Sigmoid colon (tissue), 7 donors: ENCODE results near the gene ANXA3. TPM values are rescaled to one million over a fixed set of nuclear protein-coding genes. Genes with fewer than 3 reads are reported as not detected.

ENCODE experiments used
- DNase-seq: peaks from one replicate; pipeline ENCODE4 v3.0.0-alpha.2; 2019
- H3K27ac ChIP-seq, 4 donors: fragments of 200-600 bp; sonication (generic); one replicate each; pipeline ENCODE4 v1.5.1; 2016 to 2019; ENCODE audit warnings: mild to moderate bottlenecking in 1 of 4
- H3K27me3 ChIP-seq, 3 donors: fragments of 200-600 bp; sonication (generic); one replicate each; pipeline ENCODE4 v1.5.1; 2019; ENCODE audit warnings: mild to moderate bottlenecking in 1 of 3
- H3K36me3 ChIP-seq, 4 donors: fragments of 200-600 bp; sonication (generic); one replicate each; pipeline ENCODE4 v1.5.1; 2016 to 2019
- H3K4me1 ChIP-seq, 4 donors: fragments of 200-600 bp; sonication (generic); one replicate each; pipeline ENCODE4 v1.5.1; 2017 to 2019
- H3K4me3 ChIP-seq, 4 donors: fragments of 200-600 bp; sonication (generic); one replicate each; pipeline ENCODE4 v1.5.1; 2017 to 2019; ENCODE audit warnings: mild to moderate bottlenecking in 2 of 4, moderate library complexity in 1 of 4
- H3K9me3 ChIP-seq, 4 donors: fragments of 200-600 bp in 3 of 4; sonication (generic) in 3 of 4; one replicate each; pipeline versions ENCODE4 v1.5.1 to v1.6.1; 2013 to 2019
- EP300 ChIP-seq, 4 donors: sonication (generic); formaldehyde crosslinking; IDR thresholded peaks; one replicate each; pipeline ENCODE4 v1.6.1; 2017; ENCODE audit warnings: antibody characterized with exemption in 4 of 4
- POLR2A ChIP-seq, 2 donors: fragments of 450-650 bp; IDR thresholded peaks; one replicate each; pipeline ENCODE4 v1.6.1; 2016; ENCODE audit warnings: antibody characterized with exemption in 2 of 2, mild to moderate bottlenecking in 2 of 2, moderate library complexity in 2 of 2
- POLR2AphosphoS5 ChIP-seq, 4 donors: sonication (generic); formaldehyde crosslinking; IDR thresholded peaks; one replicate each; pipeline ENCODE4 v1.6.1; 2017; ENCODE audit warnings: antibody characterized with exemption in 4 of 4
- WGBS, 2 donors: extraction: QIAGEN DNeasy Blood & Tissue Kit; methylation state at CpG; one replicate each; pipeline ENCODE4 v1.1.7; 2013; 5-methylcytosine and 5-hydroxymethylcytosine counted together
- intact Hi-C: fragments of 100-400 bp; cut with DNase I; formaldehyde crosslinking; loops from one replicate; pipeline ENCODE4 v1.15.1; 2023
- polyA plus RNA-seq, 3 donors: library from polyadenylated mRNA; stranded (reverse); fragments of 200-250 nt; gene quantifications; one replicate each; pipeline ENCODE4 v1.2.3, GENCODE V29; 2013
- total RNA-seq, 4 donors: library from RNA; depleted of rRNA; stranded (reverse); fragments of >200 nt; gene quantifications; one replicate each; pipeline ENCODE4 v1.1.0, GENCODE V29; 2016
- TF ChIP-seq, protein P1 (sequence below), 4 experiments: fragments of 450-650 bp in 3 of 4; fragments of 200-600 bp in 1 of 4; IDR thresholded peaks; one replicate each; pipeline ENCODE4 v1.5.1; 2016 to 2019; ENCODE audit warnings: antibody characterized with exemption in 4 of 4, mild to moderate bottlenecking in 3 of 4, moderate library complexity in 2 of 4
- donor health status: healthy with polysubstance abuse.
- donor health status: Bipolar disorder and iron deficiency.
- donor health status: healthy.

The ANXA3 gene
- total and polyA plus RNA-seq, 7 donors, result 17.8 to 109 (median 46.4) TPM

DNA sequence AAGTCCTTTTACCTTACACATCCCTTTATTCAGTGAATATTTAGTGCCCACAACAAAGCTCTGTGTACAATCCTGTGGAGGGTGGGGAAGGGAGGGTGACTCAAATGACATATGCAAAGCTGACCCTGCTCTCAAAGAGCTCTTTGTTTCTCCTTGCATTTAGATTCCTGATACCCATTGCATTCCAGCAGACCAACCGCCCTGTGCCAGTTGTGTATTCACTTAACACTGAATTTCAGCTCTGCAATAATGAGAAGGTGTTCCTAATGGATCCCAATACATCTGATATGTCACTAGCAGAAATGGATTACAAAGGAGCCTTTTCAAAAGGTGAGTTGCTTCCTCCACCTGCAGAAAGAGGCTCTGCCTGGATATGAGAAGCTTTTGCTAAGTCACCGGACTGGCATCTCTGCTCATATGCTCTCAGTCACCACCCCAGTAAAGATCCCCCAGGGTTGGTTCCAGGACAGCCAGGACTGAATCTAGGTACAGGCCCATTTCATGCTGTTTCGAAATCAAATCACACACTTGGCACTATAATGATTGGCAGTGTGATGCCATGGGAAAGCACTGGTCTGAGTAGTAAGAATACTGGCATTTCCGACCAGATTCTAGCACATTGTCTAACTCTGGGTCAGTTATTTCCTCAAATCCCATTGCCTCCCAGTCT is 17.1 kb upstream of the ANXA3 start:
- intact Hi-C loops, result no loop called here
- Histone ChIP-seq H3K36me3 (peaks cover 0 to 6% (median 0%) of the 10 kb centered on the region in 4 donors), H3K27me3 (no peaks in the 10 kb centered on the region), H3K4me1 (no peaks in the 10 kb centered on the region), H3K9me3 (no peaks in the 10 kb centered on the region), H3K27ac (no peak overlapping the region), H3K4me3 (no peak overlapping the region)
- TF ChIP-seq EP300 (IDR thresholded peaks at IDR 0.05) (no peak), POLR2A (IDR thresholded peaks at IDR 0.05) (no peak), POLR2AphosphoS5 (IDR thresholded peaks at IDR 0.05) (no peak)
- TF ChIP-seq, protein P1, sequence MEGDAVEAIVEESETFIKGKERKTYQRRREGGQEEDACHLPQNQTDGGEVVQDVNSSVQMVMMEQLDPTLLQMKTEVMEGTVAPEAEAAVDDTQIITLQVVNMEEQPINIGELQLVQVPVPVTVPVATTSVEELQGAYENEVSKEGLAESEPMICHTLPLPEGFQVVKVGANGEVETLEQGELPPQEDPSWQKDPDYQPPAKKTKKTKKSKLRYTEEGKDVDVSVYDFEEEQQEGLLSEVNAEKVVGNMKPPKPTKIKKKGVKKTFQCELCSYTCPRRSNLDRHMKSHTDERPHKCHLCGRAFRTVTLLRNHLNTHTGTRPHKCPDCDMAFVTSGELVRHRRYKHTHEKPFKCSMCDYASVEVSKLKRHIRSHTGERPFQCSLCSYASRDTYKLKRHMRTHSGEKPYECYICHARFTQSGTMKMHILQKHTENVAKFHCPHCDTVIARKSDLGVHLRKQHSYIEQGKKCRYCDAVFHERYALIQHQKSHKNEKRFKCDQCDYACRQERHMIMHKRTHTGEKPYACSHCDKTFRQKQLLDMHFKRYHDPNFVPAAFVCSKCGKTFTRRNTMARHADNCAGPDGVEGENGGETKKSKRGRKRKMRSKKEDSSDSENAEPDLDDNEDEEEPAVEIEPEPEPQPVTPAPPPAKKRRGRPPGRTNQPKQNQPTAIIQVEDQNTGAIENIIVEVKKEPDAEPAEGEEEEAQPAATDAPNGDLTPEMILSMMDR (IDR thresholded peaks at IDR 0.05), result no peak
- 68 to 85% methylated on average over 4 of the region's 4 CpGs for WGBS, 2 donors
- no peak for DNase-seq

DNA sequence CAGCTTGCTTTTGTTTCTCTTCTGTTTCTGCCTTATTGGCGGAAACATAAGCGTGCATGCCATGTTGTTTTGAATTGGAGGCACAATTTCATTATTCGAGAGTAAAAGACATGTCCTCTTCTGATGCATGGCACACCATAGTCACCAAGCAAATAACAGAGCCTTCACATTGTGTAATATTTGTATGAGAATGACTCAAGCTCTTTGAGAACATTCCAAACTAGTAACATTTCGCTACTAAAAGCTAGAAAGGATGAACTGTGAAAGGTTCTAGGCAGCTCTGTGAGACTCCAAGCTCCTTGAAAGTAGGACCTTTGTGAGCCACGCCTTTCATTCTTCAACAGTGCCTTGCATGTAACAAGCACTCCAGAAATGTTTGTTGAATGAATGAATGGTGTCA is 9.2 kb upstream of the ANXA3 start:
- intact Hi-C loops, result no loop called here
- no peak overlapping the region for H3K27ac ChIP-seq
- WGBS, 2 donors, result 73 to 94% methylated on average over 5 of the region's 5 CpGs
- H3K4me3 ChIP-seq, result no peak overlapping the region
- no peak for DNase-seq
- H3K27me3 ChIP-seq, result no peaks in the 10 kb centered on the region
- H3K36me3 ChIP-seq, result no peaks in the 10 kb centered on the region
- TF ChIP-seq EP300 (IDR thresholded peaks at IDR 0.05) (no peak), POLR2A (IDR thresholded peaks at IDR 0.05) (no peak), POLR2AphosphoS5 (IDR thresholded peaks at IDR 0.05) (no peak)
- TF ChIP-seq, protein P1 (IDR thresholded peaks at IDR 0.05), result no peak
- peaks cover 0 to 14% (median 9%) of the 10 kb centered on the region in 4 donors for H3K4me1 ChIP-seq
- no peaks in the 10 kb centered on the region for H3K9me3 ChIP-seq

DNA sequence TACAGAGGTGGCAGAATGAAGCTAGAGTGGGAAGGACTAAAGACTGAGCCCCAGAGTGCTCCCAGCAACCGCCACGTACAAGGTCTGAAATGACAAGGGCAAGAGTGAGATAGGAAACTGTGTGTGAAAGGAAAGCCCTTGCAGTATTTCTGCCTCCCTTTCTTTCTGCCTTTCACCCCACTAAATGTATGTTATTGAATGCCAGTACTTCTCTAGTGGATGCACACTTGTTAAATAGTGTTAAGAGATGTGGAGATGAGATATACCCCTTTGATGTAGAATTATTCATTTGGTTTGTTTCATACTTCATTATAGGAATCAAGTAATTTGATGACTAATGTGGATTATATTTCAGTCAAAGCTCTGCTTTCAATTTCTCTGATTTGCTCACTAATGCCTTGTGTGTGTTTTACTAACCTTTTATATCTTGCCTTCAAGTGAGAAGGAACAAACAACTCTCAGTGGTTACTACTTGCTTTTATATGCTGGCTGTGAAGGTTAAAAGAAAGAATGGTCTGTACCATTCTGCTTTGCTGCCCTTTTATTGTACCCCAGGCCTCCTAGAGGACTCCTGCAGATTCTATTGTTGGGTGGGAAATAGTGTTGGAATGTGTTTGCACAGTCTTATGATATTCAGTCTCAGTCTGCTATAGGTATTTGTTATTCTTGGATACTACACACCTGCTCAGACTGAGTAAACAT is 8.0 kb upstream of the ANXA3 start:
- WGBS, 2 donors, result 90 to 92% methylated on average over 2 of the region's 2 CpGs
- Histone ChIP-seq H3K4me3 (no peak overlapping the region), H3K27ac (peak overlapping the region in 1 of 4 donors; percentile 9), H3K9me3 (no peaks in the 10 kb centered on the region), H3K27me3 (no peaks in the 10 kb centered on the region), H3K4me1 (peaks cover 0 to 14% (median 9%) of the 10 kb centered on the region in 4 donors), H3K36me3 (no peaks in the 10 kb centered on the region)
- intact Hi-C loops, result no loop called here
- DNase-seq, result no peak
- TF ChIP-seq POLR2AphosphoS5 (IDR thresholded peaks at IDR 0.05), result no peak

DNA sequence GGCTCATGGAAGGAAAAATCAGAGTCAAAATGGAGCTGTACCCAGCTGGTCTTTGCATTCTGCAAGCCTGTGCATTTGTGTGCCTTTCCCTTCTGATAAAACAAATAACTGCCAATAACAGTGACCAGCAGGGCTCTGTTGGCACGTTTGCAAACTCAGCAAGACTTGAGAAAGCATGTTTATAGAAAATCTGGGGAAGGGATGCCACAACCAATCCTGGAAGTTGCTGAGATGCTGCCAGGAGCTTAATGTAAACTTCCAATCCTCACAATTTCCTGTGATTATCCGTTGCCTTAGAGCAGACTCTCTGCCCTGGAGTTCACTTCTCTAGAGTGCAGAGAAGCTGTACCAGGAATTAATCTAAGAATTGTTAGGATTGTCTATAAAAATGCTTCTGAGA is 6.9 kb upstream of the ANXA3 start:
- TF ChIP-seq POLR2AphosphoS5 (IDR thresholded peaks at IDR 0.05) (no peak), EP300 (IDR thresholded peaks at IDR 0.05) (no peak), POLR2A (IDR thresholded peaks at IDR 0.05) (no peak)
- TF ChIP-seq, protein P1 (IDR thresholded peaks at IDR 0.05), result no peak
- Histone ChIP-seq H3K4me3 (no peak overlapping the region), H3K36me3 (no peaks in the 10 kb centered on the region), H3K27me3 (no peaks in the 10 kb centered on the region), H3K27ac (peak overlapping the region in 1 of 4 donors; percentile 10), H3K4me1 (peaks cover 0 to 14% (median 9%) of the 10 kb centered on the region in 4 donors), H3K9me3 (no peaks in the 10 kb centered on the region)
- DNase-seq, result no peak
- intact Hi-C loops, result no loop called here
- 27 to 50% methylated on average over 2 of the region's 2 CpGs for WGBS, 2 donors
